ENCODE measurements around the gene VEGFA. TPM values are rescaled to one million over a fixed set of nuclear protein-coding genes. Genes with fewer than 3 reads are reported as not detected.

The VEGFA gene
- total and polyA plus RNA-seq, 2 of the 8 experiments (the other 6 are each of a cell fraction or from before 2014, with no cell fraction given), result 42.2 to 58.5 TPM

GRCh38 chr6:43833996-43834390 lies 64.0 kb downstream of the VEGFA start:
- Histone ChIP-seq H4K5ac (ENCODE audit: insufficient read length, low read depth, low read length) (no peak overlapping the region), H3K79me2 (ENCODE audit: control insufficient read depth in 1 of 2, insufficient read depth in 2 of 2, low read length in 2 of 2) (no peaks in the 10 kb centered on the region), H3K27ac (ENCODE audit: low read depth, low read length) (no peak overlapping the region), H4K91ac (replicated peaks; ENCODE audit: insufficient read length, low read length) (peak overlapping the region; percentile 25), H2AK5ac (ENCODE audit: low read depth, low read length) (no peak overlapping the region), H3K27me3 (replicated peaks in 1 of 4; ENCODE audit: control insufficient read depth in 3 of 4, extremely low read depth in 1 of 4, insufficient read depth in 3 of 4, low read length in 3 of 4) (no peaks in the 10 kb centered on the region), H3K23me2 (ENCODE audit: low read depth, low read length) (no peaks in the 10 kb centered on the region), H3K56ac (replicated peaks; ENCODE audit: insufficient read length, low read depth, low read length) (no peak overlapping the region), H3K4me2 (ENCODE audit: insufficient read depth in 1 of 2, low read depth in 2 of 2, low read length in 2 of 2) (no peak overlapping the region; a peak in 1 of 4 replicates), H3K79me1 (ENCODE audit: low read depth, low read length) (no peaks in the 10 kb centered on the region), H3K9me3 (ENCODE audit: insufficient read depth in 2 of 2, low read depth in 1 of 2, low read length in 1 of 2) (no peaks in the 10 kb centered on the region), H4K8ac (ENCODE audit: extremely low read depth, insufficient read depth, low read length) (no peak overlapping the region), H2BK15ac (ENCODE audit: low read length) (no peak overlapping the region), H2BK20ac (ENCODE audit: low read length) (no peak overlapping the region), H3K4me1 (replicated peaks in 1 of 4; ENCODE audit: control insufficient read depth in 3 of 4, insufficient read depth in 4 of 4, low read length in 3 of 4) (peaks cover 0 to 3% (median under 1%) of the 10 kb centered on the region in 4 experiments; a peak in 2 of 7 replicates), H3K9ac (replicated peaks in 1 of 4; ENCODE audit: extremely low read depth in 1 of 4, low read depth in 3 of 4, low read length in 3 of 4) (no peak overlapping the region), H2BK12ac (ENCODE audit: low read depth, low read length) (no peak overlapping the region), H3K14ac (ENCODE audit: insufficient read length) (no peak overlapping the region), H3K4ac (replicated peaks; ENCODE audit: insufficient read length, low read depth, low read length) (no peak overlapping the region), H2AFZ (ENCODE audit: low read length) (no peak overlapping the region), H4K20me1 (replicated peaks in 1 of 2; ENCODE audit: control insufficient read depth in 1 of 2, insufficient read depth in 2 of 2, low read length in 2 of 2) (no peaks in the 10 kb centered on the region), H3K36me3 (ENCODE audit: control insufficient read depth in 2 of 4, insufficient read depth in 4 of 4, low read length in 3 of 4) (no peaks in the 10 kb centered on the region), H3K18ac (ENCODE audit: extremely low read depth, low read length) (no peak overlapping the region), H2BK120ac (replicated peaks; ENCODE audit: low read depth, low read length) (no peak overlapping the region), H3K23ac (ENCODE audit: insufficient read length) (no peak overlapping the region), H2BK5ac (ENCODE audit: low read depth, low read length) (no peak overlapping the region), H3K4me3 (ENCODE audit: extremely low read depth in 1 of 4, insufficient read depth in 2 of 4, low read depth in 3 of 4, low read length in 4 of 4) (no peak overlapping the region)
- DNase-seq (ENCODE audit: low read depth in 1 of 2, low spot score in 2 of 2), result no peak
- FAIRE-seq, result no peak
- 90% methylated on average over 9 of the region's 9 CpGs; no CpG with 5 or more reads in 1 of the 2 experiments for WGBS, 2 experiments (ENCODE audit: extremely low coverage in 1 of 2, insufficient coverage in 1 of 2, insufficient read length in 1 of 2, insufficient replicate concordance in 2 of 2, low coverage in 1 of 2, low lambda C conversion rate in 2 of 2, missing lambda C conversion rate in 1 of 2)
- TF ChIP-seq HDAC2 (IDR thresholded peaks at IDR 0.05; ENCODE audit: borderline replicate concordance in 1 of 2, low read depth in 2 of 2, low read length in 2 of 2) (no peak), CBX5 (IDR thresholded peaks at IDR 0.05; ENCODE audit: low read depth, low read length) (no peak), E2F6 (IDR thresholded peaks at IDR 0.05) (no peak), SIRT6 (IDR thresholded peaks at IDR 0.05; ENCODE audit: low read length) (no peak)
- POLR2A ChIA-PET (ENCODE audit: partially characterized antibody), result interaction anchor here (1.3 kb wide), 1 partner anchor 64 kb away, joined by 3 read pairs; the partner anchor contains the start of gene VEGFA
- CTCF ChIA-PET (ENCODE audit: partially characterized antibody), result interaction anchor here (1.6 to 3.8 kb wide), 4 partner anchors 17 to 60 kb away, joined by 4 to 17 read pairs (median 8); no protein-coding TSS in a partner anchor
